ENCODE results near the gene RAB44.

RAB44 gene

DNA sequence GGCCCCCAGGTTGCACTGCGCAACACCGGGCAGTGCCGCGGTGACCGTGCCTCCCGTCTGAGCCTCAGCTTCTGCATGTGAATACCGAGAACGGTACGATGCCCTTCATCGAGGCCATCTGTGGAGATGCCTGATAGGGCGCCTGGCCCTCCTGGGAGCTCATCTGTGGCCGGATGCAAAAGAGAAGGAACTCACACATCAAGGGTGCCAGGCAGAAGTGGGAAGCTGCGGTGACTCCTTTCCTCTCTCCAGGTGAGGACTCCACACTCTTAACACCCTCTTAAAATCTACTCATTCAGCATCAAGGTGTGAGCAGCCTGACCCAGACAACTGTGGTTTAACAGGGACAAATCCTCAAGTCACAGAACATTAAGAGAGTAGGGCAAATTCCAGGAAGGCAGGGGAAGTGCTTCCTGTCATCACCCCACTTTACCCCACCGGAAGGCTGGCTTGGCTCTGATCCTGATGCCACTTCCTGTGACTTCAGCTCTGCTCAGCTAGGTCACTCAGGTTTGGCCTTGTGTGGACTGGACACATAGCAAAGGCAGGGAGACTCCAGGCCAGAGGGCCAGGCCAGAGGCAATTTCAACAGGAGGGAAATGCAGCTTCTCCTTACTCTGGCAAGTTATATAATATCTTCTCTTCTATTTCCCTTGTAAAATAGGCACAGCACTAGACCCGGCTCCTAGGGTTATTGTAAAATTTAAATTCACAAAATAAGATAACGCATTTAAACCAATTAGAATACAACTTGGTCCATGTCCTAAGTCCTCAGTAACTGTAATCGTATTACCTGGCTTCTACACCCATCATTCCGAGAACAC, 72.3 kb downstream of the RAB44 start:
- TF ChIP-seq, protein P1, sequence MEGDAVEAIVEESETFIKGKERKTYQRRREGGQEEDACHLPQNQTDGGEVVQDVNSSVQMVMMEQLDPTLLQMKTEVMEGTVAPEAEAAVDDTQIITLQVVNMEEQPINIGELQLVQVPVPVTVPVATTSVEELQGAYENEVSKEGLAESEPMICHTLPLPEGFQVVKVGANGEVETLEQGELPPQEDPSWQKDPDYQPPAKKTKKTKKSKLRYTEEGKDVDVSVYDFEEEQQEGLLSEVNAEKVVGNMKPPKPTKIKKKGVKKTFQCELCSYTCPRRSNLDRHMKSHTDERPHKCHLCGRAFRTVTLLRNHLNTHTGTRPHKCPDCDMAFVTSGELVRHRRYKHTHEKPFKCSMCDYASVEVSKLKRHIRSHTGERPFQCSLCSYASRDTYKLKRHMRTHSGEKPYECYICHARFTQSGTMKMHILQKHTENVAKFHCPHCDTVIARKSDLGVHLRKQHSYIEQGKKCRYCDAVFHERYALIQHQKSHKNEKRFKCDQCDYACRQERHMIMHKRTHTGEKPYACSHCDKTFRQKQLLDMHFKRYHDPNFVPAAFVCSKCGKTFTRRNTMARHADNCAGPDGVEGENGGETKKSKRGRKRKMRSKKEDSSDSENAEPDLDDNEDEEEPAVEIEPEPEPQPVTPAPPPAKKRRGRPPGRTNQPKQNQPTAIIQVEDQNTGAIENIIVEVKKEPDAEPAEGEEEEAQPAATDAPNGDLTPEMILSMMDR (IDR thresholded peaks at IDR 0.05; ENCODE audit: borderline replicate concordance, insufficient read depth, low read depth, low read length) = no peak
- H3K4me3 ChIP-seq (ENCODE audit: low read depth, low read length) = no peak overlapping the region

DNA sequence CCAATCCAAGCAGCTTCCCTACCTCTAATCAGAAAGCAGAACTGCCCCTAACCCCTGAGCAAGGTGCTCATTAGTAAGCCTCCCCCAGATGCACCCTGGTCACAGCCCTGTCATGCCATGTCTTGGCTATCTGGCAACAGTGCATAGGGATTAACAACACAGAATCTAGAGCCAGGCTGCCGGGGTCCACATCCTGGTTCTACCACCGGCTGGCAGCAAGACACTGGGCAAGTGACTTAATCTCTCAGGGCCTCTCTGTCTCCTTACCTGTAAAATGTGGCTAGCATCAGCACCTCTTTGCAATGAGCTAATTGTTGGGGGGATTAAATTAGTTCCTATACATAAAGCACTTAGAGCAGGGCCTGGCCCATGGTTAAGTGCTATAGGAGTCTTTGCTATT, 73.5 kb downstream of the RAB44 start:
- TF ChIP-seq, protein P1 (IDR thresholded peaks at IDR 0.05; ENCODE audit: borderline replicate concordance, insufficient read depth, low read depth, low read length) = no peak
- H3K4me3 ChIP-seq (ENCODE audit: low read depth, low read length) = no peak overlapping the region

DNA sequence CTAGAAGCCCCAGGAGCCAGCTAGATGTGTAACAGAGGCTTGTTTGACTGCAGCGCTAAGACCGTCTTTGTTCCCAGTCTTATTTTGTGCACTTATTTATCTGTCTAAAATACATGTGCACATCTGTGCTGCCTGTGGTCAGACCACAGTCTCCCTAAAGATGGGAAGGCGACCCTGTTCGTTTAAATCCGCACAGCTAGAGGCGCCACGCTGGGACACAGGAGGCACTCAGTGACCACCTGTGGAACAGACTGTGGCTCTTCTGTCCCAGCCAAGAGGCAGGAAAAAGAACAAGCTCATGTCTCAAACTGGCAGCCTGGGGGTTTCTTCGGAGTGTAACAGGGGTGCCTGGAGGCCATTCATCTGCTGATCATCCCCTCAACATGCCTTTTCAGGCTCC, 74.8 kb downstream of the RAB44 start:
- no peak overlapping the region for H3K4me3 ChIP-seq (ENCODE audit: low read depth, low read length)
- TF ChIP-seq, protein P1 (IDR thresholded peaks at IDR 0.05; ENCODE audit: borderline replicate concordance, insufficient read depth, low read depth, low read length) = no peak

DNA sequence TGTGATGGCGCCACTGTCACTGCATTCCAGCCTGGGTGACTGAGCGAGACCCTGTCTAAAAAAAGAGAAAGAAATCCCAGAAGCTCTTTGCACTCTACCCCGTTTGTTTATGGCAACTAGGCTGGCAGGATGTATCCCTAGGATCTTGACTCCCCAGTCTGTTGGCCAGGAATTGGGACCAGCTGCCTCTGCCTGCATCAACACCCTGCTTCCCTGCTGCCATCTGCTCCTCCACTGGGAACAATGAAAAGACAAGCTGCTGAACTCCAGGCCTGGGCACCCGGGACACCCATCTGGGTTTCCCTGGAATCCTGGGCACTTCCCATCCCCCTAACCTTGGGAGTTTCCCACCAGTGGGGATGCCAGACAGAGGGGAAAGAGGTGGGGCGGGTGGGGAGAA, 76.7 kb downstream of the RAB44 start:
- TF ChIP-seq, protein P1 (IDR thresholded peaks at IDR 0.05; ENCODE audit: borderline replicate concordance, insufficient read depth, low read depth, low read length) = no peak
- H3K4me3 ChIP-seq (ENCODE audit: low read depth, low read length) = no peak overlapping the region

DNA sequence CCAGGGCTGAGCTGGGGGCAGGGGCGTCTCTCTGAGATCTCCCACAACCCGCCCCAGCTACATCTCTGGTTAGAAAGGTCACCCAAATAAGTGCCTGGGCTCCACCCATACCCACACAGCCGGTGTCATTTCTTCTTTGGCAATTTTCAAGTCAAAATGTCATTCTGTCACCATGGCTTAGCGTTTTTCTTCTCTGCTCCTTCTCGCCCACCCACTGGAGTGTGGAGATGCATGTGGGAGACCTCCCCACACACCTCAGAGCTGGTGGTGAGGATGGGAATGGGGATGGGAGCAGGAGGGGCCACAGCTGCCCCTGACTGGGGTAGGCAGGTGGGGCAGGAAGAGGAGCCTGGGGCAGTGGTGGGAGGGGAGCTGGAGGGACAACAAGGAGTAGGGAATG, 78.5 kb downstream of the RAB44 start:
- TF ChIP-seq, protein P1 (IDR thresholded peaks at IDR 0.05; ENCODE audit: borderline replicate concordance, insufficient read depth, low read depth, low read length) = no peak
- H3K4me3 ChIP-seq (ENCODE audit: low read depth, low read length) = no peak overlapping the region

DNA sequence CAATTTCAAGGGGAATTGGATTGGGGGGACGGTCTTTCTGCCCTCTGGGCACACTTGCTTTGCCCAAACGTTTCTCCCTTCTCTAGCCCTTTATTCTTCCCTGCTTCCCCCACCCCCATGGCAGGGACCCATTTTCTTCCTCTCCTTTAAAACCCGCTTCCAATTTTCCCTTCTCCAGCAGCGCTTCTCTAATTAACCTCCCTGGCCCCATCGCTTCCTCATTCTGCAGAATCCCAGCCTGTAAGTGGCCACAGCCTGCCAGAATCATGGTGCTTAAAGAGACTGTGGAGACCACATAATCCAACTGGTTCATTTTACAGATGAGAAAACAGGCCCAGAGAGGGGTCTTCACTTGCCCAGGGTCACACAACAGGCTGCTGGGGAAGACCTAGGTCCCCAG, 80.2 kb downstream of the RAB44 start:
- no peak overlapping the region for H3K4me3 ChIP-seq (ENCODE audit: low read depth, low read length)
- TF ChIP-seq, protein P1 (IDR thresholded peaks at IDR 0.05; ENCODE audit: borderline replicate concordance, insufficient read depth, low read depth, low read length) = no peak

DNA sequence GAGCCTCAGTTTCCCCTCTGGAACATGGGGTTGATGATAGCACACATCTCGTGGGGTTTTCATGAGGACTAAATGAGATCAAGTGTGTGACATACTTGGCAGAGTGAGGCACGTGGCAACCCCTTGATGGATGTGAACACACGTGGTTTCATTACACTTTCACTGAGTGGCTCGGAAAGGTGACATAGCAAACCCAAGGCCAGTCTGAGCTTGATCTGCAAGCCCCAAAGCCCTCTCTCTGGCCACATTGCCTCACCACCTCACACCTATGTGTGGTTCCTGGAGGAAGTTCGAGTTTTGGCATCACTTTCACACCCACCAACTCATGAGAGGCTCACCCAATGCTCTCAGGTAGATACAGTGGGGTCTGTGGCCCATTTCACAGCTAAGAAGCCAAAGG, 81.6 kb downstream of the RAB44 start:
- TF ChIP-seq, protein P1 (IDR thresholded peaks at IDR 0.05; ENCODE audit: borderline replicate concordance, insufficient read depth, low read depth, low read length) = no peak
- no peak overlapping the region for H3K4me3 ChIP-seq (ENCODE audit: low read depth, low read length)

Data from GM12875 (cell line).